ENCODE results near the gene FMN2.

The FMN2 gene

GRCh38 chr1:240201931-240202330 lies 110.2 kb downstream of the FMN2 start:
- no peak for DNase-seq

GRCh38 chr1:240207073-240207709 lies 115.5 kb downstream of the FMN2 start:
- no peak for DNase-seq

GRCh38 chr1:240210026-240210425 lies 118.3 kb downstream of the FMN2 start:
- DNase-seq, result no peak

DNA sequence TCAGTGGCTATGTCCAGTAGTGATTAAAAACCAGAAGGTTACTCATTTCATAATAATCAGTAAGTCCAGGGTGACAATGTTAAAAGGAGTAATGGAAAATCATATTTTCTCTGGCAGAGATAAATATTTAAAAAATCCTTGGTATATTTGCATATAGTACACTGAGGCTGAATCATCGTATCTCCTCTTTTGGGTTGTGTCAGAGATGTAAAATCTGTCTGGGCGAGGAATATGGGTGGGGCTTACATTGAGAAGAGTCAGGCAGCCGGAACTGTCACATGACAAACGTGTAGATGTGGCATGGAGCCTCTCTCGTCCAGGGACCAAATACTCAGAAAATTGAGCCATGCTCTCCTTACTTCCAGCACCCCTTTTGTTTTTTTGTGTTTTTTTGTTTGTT lies 120.9 kb downstream of the FMN2 start:
- no peak for DNase-seq

DNA sequence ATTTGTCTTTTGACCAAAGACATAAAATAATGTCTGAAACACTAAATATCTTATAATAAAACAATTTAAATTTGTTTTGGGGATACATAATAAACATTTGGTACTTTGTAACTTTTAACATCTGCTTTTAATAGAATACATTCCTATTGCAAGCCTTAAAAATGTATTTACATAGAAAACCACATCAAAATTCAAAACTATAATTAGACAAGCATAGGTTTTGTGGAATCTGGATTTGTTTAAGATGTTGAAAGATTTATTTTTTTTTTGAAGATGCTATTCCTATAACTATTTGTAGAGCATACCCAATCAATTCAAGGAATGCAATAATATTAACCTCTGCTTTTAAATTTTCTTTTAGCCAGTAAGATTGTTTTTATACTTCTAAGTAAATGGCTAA lies 125.7 kb downstream of the FMN2 start:
- no peak for DNase-seq

DNA sequence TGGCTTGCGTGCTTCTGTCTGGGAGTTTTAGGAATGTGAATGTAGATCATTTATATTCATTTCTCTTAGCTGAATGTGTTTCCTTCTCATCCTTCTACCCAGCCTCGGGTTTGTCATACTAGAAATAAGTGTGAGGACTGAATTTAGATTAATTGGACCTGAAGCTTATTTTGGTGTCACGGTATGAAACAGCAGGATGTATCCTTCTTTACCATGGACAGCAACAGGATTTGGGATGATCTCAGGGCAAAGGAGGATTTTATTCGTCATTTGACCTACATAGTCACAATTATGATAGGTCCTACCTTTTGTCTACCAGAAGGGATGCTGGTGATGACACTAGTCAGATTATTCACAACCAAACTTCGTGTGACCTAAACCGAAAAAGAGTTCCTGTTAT lies 127.4 kb downstream of the FMN2 start:
- no peak for DNase-seq

DNA sequence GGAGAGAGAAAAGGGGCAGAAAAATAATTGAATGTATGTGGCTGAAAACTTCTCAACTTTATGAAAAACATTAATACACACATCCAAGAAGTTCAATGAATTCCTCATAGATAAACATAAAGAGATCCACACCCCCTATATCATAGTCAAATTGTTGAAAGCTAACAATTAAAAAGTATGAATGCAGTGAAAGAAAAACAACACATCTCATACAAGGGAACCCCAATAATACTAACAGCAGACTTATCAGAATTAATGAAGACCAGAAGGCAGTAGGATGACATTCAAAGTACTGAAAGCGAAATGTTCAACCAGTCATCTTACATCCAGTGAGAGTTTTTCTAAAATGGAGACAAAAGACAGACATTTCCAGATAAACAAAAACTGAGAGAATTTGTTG lies 134.4 kb downstream of the FMN2 start:
- DNase-seq, result no peak

DNA sequence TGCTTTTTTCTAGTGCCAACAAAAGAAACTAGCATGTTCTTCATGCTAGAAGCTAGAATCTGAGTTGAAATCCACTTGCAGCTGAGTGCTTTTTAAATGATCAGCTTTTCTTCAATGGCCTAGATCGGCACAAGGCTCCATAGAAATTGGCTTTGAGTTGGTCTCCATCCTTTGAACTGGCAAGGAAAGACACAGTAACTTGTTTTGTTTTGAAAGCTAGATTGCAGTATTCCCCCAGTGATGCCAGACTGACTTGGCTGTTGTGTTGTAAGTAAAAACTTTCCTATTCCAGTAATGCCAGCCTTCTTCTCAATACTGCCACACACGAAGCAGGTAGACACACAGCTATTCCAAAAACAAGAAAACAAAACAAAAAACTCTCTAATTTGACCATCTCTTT lies 139.1 kb downstream of the FMN2 start:
- no peak for DNase-seq

DNA sequence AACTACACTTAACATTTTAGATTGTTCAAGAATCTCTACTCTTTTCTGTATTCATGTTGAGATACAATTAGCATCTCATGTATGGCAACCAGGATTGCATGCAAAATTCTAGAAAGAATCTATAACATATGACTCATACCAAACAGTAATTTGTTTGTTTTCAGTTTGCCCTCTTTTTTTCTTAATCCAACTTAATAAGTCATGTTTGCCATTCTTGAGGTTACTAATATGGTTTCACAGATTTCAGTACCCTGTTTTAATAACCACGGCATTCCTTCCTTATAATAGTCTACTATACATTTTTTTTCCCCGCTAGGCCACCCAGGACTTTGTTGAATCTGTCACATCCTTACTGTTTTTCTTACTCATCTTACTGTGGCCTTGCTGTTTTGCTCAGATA lies 140.8 kb downstream of the FMN2 start:
- no peak for DNase-seq

DNA sequence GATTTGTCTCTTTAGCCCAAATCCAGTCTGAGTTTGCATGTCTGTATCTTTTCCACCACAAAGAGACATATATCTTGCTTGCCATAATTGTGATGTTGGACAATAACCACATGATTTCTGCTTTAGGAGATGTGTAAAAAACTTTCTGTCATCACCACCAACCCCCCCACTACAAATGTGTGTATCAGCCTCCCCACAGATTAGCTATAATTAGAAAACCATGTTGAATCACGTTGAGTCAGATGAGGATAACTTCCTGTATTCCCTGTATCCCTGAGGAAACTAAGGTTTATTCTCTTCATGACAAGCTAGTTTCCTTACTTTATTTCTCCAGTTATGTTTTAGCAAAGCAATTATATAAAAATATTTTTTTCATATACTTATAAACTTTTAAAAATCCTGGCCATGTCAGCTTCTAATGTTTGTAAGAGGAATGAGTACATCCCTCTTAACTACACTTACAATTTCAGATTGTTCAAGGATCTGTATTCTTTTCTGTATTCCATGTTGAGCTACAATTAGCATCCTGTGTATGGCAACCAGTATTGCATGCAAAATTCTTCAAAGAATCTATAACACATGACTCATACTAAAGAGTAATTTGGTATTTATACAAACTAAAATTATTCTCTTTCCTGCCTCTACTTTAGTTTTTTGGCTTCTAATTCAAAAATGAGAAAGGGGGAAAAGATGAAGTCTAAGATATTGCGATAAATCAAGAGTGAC lies 143.0 kb downstream of the FMN2 start:
- DNase-seq, result no peak

DNA sequence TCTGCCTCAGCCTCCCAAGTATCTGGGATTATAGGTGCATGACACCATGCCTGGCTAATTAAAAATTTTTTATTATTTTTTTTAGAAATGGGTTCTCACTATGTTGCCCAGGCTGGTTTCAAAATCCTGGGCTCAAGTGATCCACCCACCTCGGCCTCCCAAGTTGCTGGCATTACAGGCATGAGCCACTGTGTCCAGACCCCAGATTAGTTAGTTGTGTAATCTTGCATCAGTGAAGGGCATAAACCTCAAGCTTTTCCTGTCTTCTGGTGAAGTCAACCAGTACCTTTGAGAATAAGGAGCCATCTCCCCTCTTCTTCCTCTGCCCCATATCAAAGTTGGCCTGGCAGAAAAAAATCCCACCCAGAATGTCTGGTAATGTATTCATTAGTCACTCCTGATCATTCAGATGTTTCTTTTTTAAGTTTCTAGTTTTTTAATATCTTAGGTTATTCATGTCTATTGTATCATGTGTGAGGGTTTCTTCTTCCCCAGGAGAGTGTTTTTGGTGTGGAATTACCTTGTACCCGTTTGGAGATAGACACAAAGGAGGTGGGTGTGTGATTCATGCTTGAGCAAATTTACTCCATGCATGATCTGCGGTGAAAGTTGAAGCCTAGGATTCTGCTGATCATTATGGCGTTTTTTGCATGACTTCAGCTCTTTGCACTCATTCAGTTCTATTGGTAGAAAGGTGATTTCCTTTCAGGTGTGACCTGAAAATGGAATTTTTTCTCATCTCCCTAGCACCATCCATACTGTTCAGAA lies 144.0 kb downstream of the FMN2 start:
- DNase-seq, result no peak

DNA sequence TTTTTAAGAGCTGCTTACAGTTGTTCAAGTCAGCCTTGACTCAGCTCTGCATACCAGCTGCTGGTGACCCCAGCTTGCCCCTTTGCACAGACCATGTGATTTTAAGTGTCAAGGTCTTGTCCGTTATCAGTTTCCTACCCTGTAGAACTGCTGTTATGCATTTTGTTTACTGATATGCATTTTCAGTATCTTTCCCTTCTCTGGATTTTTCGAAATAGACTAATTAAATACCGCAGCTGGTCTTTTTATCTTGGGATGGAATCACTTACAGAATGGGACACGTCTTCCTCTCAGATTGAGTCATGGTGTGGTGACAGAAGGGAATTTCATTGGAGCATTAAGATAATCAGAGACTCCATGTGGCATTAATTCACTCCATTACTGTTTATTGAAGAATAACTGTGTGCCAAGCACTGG lies 145.6 kb downstream of the FMN2 start:
- no peak for DNase-seq

- DNase-seq, result no peak
These were observed 147.6 kb downstream of the FMN2 start for GRCh38 chr1:240239309-240239708.

DNA sequence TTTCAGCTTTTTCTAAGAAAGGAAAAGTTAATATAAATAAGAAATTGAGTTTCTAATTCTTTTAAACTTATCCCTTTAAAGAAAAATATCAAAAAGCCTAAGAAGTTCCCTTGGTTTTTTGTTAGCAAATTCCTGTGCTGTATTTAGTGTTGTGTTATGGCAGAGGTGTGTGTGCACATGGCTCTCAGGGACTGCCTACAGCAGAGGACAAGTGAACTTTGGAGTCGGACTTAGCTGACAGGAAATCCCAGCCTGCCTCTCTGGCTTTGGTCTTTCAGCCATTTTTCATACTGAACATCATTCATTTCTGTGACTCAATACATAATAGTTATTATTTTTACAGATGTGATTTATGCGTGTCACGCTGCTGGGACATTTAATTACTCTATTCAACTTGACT lies 149.6 kb downstream of the FMN2 start:
- DNase-seq, result no peak

- no peak for DNase-seq
These were observed 151.0 kb downstream of the FMN2 start for GRCh38 chr1:240242601-240243144.

DNA sequence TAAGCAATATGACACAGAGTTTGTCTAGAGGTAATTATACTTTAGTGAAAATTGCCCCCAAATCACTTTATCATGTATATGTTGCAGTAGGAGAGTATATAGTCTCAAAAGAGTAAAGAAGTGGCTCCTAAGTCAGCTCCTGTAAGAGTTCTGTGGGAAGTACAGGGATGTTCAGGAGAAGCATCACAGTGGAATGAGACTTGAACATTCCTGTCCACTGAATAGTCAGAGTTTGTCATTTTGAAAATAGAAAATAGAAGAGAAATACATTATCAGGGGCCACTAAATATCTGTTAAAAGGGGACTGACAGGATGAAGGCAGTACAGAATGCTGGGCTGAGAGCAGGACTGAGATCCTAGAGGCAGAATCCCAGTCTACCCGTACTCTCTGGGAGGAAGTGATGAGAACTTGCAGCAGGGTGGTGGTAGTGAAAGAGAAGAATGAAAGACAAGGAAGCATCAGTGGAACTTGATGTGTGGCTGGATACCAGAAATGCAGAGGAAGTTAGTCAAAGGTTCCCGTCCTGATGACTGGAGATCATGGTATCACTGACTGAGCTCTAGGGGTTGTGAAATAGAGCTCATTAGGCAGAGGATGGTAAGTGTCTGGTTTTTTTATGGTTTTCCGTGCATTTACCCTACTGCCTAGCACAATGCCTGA lies 153.4 kb downstream of the FMN2 start:
- DNase-seq, result no peak

DNA sequence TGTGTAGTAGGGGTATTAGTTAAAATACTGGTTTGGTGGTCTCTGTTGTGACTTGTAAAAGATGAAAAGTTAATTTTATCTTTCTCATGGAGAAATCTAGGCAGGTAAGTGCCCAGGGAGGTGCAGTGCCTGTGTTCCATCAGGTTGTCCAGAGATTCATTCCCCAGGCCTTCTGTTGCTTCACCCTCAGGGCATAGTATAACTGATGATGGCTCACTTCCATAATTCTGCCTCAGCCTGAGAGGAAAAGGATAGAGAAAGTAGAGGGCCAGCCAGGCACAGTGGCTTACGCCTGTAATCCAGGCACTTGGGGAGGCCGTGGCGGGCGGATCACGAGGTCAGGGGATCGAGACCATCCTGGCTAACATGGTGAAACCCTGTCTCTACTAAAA lies 153.9 kb downstream of the FMN2 start:
- DNase-seq, result no peak

GRCh38 chr1:240247899-240248298 lies 156.2 kb downstream of the FMN2 start:
- no peak for DNase-seq

DNA sequence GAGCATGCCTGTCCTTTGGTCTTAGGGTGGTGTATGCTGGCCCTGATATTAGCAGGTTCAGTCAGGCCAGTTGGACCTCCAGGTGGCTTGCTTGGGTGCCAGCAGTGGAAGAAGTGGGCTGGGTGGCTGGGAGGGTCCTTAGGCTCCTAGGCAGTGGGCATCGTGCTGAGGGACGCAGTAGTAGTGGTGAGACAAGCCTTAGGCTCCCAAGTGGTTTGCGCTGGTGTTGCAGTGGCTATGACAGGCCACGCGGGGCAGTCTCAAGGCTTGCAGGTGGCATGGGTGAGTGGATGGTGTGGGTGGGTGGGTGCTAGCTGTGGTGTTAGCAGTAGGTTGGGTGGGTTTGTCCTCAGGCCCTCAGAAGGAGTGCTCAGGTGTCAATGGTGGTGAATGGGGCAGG lies 162.3 kb downstream of the FMN2 start:
- no peak for DNase-seq

- no peak for DNase-seq
These were observed 163.2 kb downstream of the FMN2 start for GRCh38 chr1:240254778-240255291.

DNA sequence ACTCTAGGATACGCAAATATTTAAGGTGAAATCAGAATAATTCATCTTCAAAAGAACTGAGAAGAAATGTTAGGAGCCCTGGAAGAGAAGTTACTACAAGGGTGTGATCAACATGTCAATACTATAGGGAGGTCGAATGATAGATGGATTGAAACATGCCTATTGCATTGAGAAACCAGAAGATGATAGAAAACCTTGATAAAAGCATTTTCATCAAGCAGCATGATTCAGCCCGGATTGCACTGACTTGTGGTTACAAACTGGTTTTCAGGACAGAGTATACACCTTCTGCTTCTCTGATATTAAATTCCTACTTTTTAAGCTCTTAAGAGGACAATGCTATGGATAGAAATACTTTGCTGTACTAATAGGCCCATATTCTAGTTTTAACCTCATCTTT lies 164.2 kb downstream of the FMN2 start:
- no peak for DNase-seq

DNA sequence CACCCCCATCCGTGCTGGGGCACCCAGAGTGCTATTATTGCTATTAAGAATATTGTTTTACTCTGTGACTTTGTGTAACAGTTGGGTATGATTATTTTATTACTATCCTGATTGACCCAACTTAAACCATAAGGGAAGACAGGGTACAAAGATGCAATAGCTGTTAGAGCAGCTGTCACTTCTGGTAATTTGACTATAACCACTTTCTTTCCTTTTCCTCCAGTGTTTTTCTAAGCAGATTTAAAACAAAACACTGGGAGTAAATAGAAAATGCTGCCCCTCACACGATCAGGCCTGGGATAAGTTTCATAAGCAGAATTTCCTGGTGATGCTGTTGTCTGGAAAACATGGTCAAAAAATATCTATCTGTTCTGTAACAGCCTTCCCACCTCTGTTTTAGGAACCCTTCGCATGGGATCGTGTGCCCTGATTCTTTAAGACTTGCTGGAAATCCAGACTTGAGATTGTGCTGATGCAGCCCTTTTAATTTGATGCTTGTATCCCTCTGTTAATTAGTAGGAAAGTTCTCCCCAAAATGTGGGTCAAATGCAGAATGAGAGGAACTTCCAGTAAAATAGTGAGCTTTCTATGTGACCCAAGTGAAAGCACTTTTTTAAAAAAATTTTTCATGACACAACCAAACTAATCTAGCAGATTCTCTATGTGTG lies 165.3 kb downstream of the FMN2 start:
- DNase-seq, result no peak

DNA sequence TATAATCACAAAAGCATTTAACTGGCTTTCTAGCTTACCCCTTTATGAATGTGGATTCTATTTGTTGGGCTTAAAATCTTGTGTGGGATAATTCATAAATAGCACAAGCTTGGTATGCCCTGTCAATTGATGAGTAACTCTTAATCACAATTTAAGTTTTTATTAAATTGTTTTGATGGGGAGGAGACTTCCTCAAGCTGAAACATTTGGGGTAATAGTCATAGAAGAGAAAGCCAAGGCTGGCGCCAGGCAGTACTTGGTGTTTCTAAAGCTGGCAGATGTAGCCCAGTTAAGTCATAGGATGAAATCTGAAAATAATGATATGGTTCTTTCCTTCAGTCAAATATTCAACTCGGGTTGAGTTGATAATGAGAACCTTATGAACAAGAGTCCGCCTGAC lies 167.2 kb downstream of the FMN2 start:
- DNase-seq, result no peak

Data from NCI-H2029 (cell line).